Suprapubic skin (tissue), 3 donors: ENCODE measurements around the gene GLIS2.

ENCODE experiments used
- CTCF ChIP-seq, 2 donors: fragments of 200-600 bp in 1 of 2; fragments of 450-650 bp in 1 of 2; sonication (generic) in 1 of 2; IDR thresholded peaks; one replicate each; pipeline ENCODE4 v1.5.1; 2016 to 2019; ENCODE audit warnings: antibody characterized with exemption in 2 of 2, mild to moderate bottlenecking in 1 of 2, moderate library complexity in 1 of 2
- POLR2AphosphoS5 ChIP-seq, 3 donors: sonication (generic); formaldehyde crosslinking; IDR thresholded peaks; one replicate each; pipeline ENCODE4 v1.6.1; 2017; ENCODE audit warnings: antibody characterized with exemption in 3 of 3

DNA sequence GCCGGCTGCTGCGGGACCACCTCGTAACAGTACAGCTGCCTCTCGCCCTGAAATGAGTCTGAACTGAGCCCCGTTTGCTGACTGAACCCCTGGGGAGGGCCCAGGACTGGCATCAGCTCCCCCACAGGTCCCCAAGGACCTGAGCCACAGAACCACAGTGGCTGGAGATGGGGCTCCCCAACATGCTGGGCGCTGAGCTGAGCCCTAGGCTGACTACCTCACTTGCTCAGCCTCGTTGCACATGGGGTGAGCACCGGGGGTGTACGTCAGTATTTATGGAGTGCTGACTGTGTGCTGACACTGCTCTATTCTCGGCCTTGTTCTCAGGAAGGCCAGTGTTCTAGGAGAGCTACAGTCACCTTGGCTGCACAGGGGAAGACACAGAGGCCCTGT, 49.1 kb downstream of the GLIS2 start:
- TF ChIP-seq CTCF (IDR thresholded peaks at IDR 0.05), result no peak
- no peak for TF ChIP-seq POLR2AphosphoS5 (IDR thresholded peaks at IDR 0.05)
